ENCODE data around the gene LITAFD. TPM values are rescaled to one million over a fixed set of nuclear protein-coding genes. Genes with fewer than 3 reads are reported as not detected.
A peak's percentile ranks its signal among the peaks of the same experiment; 100 is the strongest.

The LITAFD gene
- total and polyA plus RNA-seq, 4 experiments from 2014 or later: not detected

DNA sequence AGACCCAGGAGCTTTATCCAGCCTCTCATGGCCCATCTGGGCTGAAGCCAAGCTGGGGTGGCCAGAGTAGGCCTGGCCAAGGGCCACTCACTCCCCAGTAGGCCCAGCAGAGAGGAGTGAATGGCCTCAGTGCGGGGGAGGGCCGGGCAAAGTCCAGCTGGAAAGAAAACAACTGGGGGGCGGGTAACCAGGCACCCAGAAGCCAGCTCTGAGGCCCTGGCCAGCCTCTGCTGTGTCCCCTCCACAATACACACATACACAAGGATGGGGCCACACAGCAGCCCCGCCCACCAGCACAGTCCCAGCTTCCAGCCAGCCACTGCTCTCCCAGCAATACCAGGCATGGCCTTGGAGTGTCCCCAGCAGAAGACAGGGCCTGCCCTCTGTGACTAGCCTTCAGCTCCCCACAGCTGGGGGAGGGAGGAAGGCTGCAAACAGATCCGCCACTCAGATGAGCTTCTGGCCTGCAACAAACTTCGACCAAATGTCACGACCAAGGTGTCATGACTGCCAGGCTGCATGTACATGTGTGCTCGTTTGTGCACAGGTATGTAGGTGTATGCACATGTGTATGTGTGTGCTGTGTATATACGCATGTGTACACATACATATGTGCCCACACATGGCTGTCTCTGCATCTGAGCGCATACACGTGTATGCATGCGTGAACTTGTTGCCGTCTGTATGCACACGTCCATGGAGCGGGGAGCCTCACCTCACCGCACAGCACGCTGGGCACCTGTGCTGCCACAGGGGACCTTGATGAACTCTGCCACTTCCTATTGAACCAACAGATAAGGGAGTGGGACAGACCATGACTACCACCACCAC, 18.3 kb upstream of the LITAFD start:
- Histone ChIP-seq H3K9me3 (ENCODE audit: control insufficient read depth in 1 of 2, low read length in 2 of 2) (no peaks in the 10 kb centered on the region), H3K4me1 (ENCODE audit: insufficient read depth, low read length) (peaks cover 44% of the 10 kb centered on the region), H3K27me3 (ENCODE audit: insufficient read depth, low read length) (no peaks in the 10 kb centered on the region), H3K4me3 (ENCODE audit: low read length in 2 of 2) (no peak overlapping the region), H3K36me3 (ENCODE audit: insufficient read depth, low read length) (no peaks in the 10 kb centered on the region), H3K27ac (ENCODE audit: low read depth, low read length) (no peak overlapping the region)
- Mint-ChIP-seq H3K9me3 (peaks cover 0 to 2% (median 0%) of the 10 kb centered on the region in 8 donors), H3K27ac (peak overlapping the region in 5 of 7 donors; percentile 62 to 81 (median 77)), H3K36me3 (peaks cover 1 to 9% of the 10 kb centered on the region in 2 donors), H3K27me3 (no peaks in the 10 kb centered on the region), H3K4me3 (peak overlapping the region in 2 of 8 donors; percentile 58 to 71), H3K4me1 (peaks cover 22 to 48% (median 39%) of the 10 kb centered on the region in 4 donors)
- ChIA-PET CTCF (ENCODE audit: partially characterized antibody) (interaction anchor here (5.0 kb wide), 1 partner anchor 16 kb away, joined by 28 read pairs; no protein-coding TSS in a partner anchor), POLR2A (ENCODE audit: partially characterized antibody) (interaction anchor here (1.0 kb wide), 2 partner anchors 11 to 16 kb away, joined by 3 to 5 read pairs; no protein-coding TSS in a partner anchor)
- DNase-seq: no peak
- intact Hi-C loops (cut with micrococcal nuclease): no loop called here

GRCh38 chr16:8864480-8865110, 17.6 kb upstream of the LITAFD start:
- peaks cover 0 to 6% of the 10 kb centered on the region in 2 donors for H3K36me3 Mint-ChIP-seq
- peak overlapping the region in 5 of 8 donors; percentile 10 to 71 (median 45) for H3K4me3 Mint-ChIP-seq
- Histone ChIP-seq H3K27ac (ENCODE audit: low read depth, low read length) (no peak overlapping the region), H3K27me3 (ENCODE audit: insufficient read depth, low read length) (no peaks in the 10 kb centered on the region), H3K36me3 (ENCODE audit: insufficient read depth, low read length) (no peaks in the 10 kb centered on the region), H3K9me3 (ENCODE audit: control insufficient read depth in 1 of 2, low read length in 2 of 2) (no peaks in the 10 kb centered on the region), H3K4me1 (ENCODE audit: insufficient read depth, low read length) (peaks cover 49% of the 10 kb centered on the region), H3K4me3 (ENCODE audit: low read length in 2 of 2) (no peak overlapping the region)
- H3K27me3 Mint-ChIP-seq: no peaks in the 10 kb centered on the region
- H3K27ac Mint-ChIP-seq: peak overlapping the region; percentile 62 to 81 (median 77)
- peaks cover 0 to 2% (median 0%) of the 10 kb centered on the region in 8 donors for H3K9me3 Mint-ChIP-seq
- POLR2A ChIA-PET (ENCODE audit: partially characterized antibody): interaction anchor here (0.7 to 1.1 kb wide), 2 partner anchors 10 to 14 kb away, joined by 3 read pairs; no protein-coding TSS in a partner anchor
- H3K4me1 Mint-ChIP-seq: peaks cover 25 to 54% (median 43%) of the 10 kb centered on the region in 4 donors
- DNase-seq: no peak
- intact Hi-C loops (cut with micrococcal nuclease): loop anchor here (5.0 kb wide), 1 partner anchor 47 kb away; no protein-coding TSS in a partner anchor
- CTCF ChIA-PET (ENCODE audit: partially characterized antibody): interaction anchor here (5.0 kb wide), 1 partner anchor 15 kb away, joined by 28 read pairs; no protein-coding TSS in a partner anchor

- no peak for DNase-seq
- H3K27ac Mint-ChIP-seq: peak overlapping the region; percentile 43 to 79 (median 70)
- H3K27me3 Mint-ChIP-seq: no peaks in the 10 kb centered on the region
- Histone ChIP-seq H3K36me3 (ENCODE audit: insufficient read depth, low read length) (no peaks in the 10 kb centered on the region), H3K27ac (ENCODE audit: low read depth, low read length) (no peak overlapping the region), H3K4me1 (ENCODE audit: insufficient read depth, low read length) (peaks cover 50% of the 10 kb centered on the region), H3K27me3 (ENCODE audit: insufficient read depth, low read length) (no peaks in the 10 kb centered on the region), H3K9me3 (ENCODE audit: control insufficient read depth in 1 of 2, low read length in 2 of 2) (no peaks in the 10 kb centered on the region), H3K4me3 (ENCODE audit: low read length in 2 of 2) (no peak overlapping the region)
- peaks cover 0 to 6% of the 10 kb centered on the region in 2 donors for H3K36me3 Mint-ChIP-seq
- ChIA-PET POLR2A (ENCODE audit: partially characterized antibody) (interaction anchor here (0.7 to 1.1 kb wide), 3 partner anchors 10 to 14 kb away, joined by 3 to 4 read pairs (median 3); no protein-coding TSS in a partner anchor), CTCF (ENCODE audit: partially characterized antibody) (interaction anchor here (5.0 kb wide), 1 partner anchor 14 kb away, joined by 28 read pairs; no protein-coding TSS in a partner anchor)
- H3K4me3 Mint-ChIP-seq: peak overlapping the region in 5 of 8 donors; percentile 10 to 71 (median 43)
- H3K4me1 Mint-ChIP-seq: peaks cover 25 to 57% (median 43%) of the 10 kb centered on the region in 4 donors
- intact Hi-C loops (cut with micrococcal nuclease): loop anchor here (5.0 kb wide), 1 partner anchor 48 kb away; no protein-coding TSS in a partner anchor
- peaks cover 0 to 2% (median 0%) of the 10 kb centered on the region in 8 donors for H3K9me3 Mint-ChIP-seq
Measured at GRCh38 chr16:8865145-8865882, 16.8 kb upstream of the LITAFD start.

- Mint-ChIP-seq H3K9me3 (peaks cover 0 to 2% (median 0%) of the 10 kb centered on the region in 8 donors), H3K4me1 (peaks cover 32 to 65% (median 51%) of the 10 kb centered on the region in 4 donors), H3K4me3 (peak overlapping the region in 6 of 8 donors; percentile 15 to 84 (median 48)), H3K36me3 (peaks cover 0 to 6% of the 10 kb centered on the region in 2 donors), H3K27ac (peak overlapping the region in 3 of 7 donors; percentile 17 to 72 (median 38)), H3K27me3 (no peaks in the 10 kb centered on the region)
- no peak for DNase-seq
- intact Hi-C loops (cut with micrococcal nuclease): loop anchor here (5.0 kb wide), 1 partner anchor 49 kb away; no protein-coding TSS in a partner anchor
- ChIA-PET CTCF (ENCODE audit: partially characterized antibody) (interaction anchor here (0.6 kb wide), 1 partner anchor 14 kb away, joined by 4 read pairs; no protein-coding TSS in a partner anchor), POLR2A (ENCODE audit: partially characterized antibody) (interaction anchor here (0.8 to 1.1 kb wide), 3 partner anchors 11 to 225 kb away, joined by 3 to 4 read pairs (median 3); partner anchors contain the start of gene HAPSTR1)
- no peaks in the 10 kb centered on the region for H3K9me3 ChIP-seq (ENCODE audit: control insufficient read depth in 1 of 2, low read length in 2 of 2)
- no peaks in the 10 kb centered on the region for H3K27me3 ChIP-seq (ENCODE audit: insufficient read depth, low read length)
- peaks cover 59% of the 10 kb centered on the region for H3K4me1 ChIP-seq (ENCODE audit: insufficient read depth, low read length)
- H3K27ac ChIP-seq (ENCODE audit: low read depth, low read length): no peak overlapping the region
- H3K36me3 ChIP-seq (ENCODE audit: insufficient read depth, low read length): no peaks in the 10 kb centered on the region
- no peak overlapping the region for H3K4me3 ChIP-seq (ENCODE audit: low read length in 2 of 2)
Measured at GRCh38 chr16:8866118-8866883, 15.8 kb upstream of the LITAFD start.

DNA sequence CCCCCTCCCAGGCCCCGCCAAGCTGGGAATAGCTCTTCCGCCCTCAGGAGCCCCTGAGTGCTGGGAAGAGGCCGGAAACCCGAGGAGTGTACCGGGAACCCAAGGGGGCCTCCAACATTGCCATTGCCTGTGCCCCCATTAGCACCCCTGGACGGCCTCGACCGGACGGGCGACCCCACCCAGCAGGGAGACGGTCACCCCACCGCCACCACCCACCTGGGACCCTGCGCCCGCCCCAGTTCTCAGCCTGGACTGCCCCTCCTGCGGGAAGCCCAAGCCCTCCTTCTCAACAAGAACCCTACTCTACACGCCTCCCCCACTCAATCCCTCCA, 15.3 kb upstream of the LITAFD start:
- H3K4me3 Mint-ChIP-seq: peak overlapping the region; percentile 93 to 97 (median 94)
- intact Hi-C loops (cut with micrococcal nuclease): loop anchor here (5.0 kb wide), 1 partner anchor 50 kb away; no protein-coding TSS in a partner anchor
- ChIA-PET CTCF (ENCODE audit: partially characterized antibody) (interaction anchor here (0.6 to 4.7 kb wide), 2 partner anchors 13 to 14 kb away, joined by 4 to 57 read pairs; partner anchors contain the start of gene LITAFD), POLR2A (ENCODE audit: partially characterized antibody) (interaction anchor here (0.8 to 1.0 kb wide), 2 partner anchors 13 to 224 kb away, joined by 3 read pairs; partner anchors contain the start of gene HAPSTR1)
- Histone ChIP-seq H3K9me3 (ENCODE audit: control insufficient read depth in 1 of 2, low read length in 2 of 2) (no peaks in the 10 kb centered on the region), H3K27ac (ENCODE audit: low read depth, low read length) (no peak overlapping the region), H3K4me3 (ENCODE audit: low read length in 2 of 2) (peak overlapping the region; percentile 54 to 81), H3K4me1 (ENCODE audit: insufficient read depth, low read length) (peaks cover 60% of the 10 kb centered on the region), H3K36me3 (ENCODE audit: insufficient read depth, low read length) (no peaks in the 10 kb centered on the region), H3K27me3 (ENCODE audit: insufficient read depth, low read length) (no peaks in the 10 kb centered on the region)
- DNase-seq: no peak
- H3K36me3 Mint-ChIP-seq: peaks cover 0 to 6% of the 10 kb centered on the region in 2 donors
- H3K9me3 Mint-ChIP-seq: peaks cover 0 to 2% (median 0%) of the 10 kb centered on the region in 8 donors
- H3K4me1 Mint-ChIP-seq: peaks cover 32 to 66% (median 51%) of the 10 kb centered on the region in 4 donors
- H3K27ac Mint-ChIP-seq: peak overlapping the region in 6 of 7 donors; percentile 85 to 97 (median 91)
- no peaks in the 10 kb centered on the region for H3K27me3 Mint-ChIP-seq
